Measurements from ENCODE around the gene COL21A1.
A peak's percentile ranks its signal among the peaks of the same experiment; 100 is the strongest.

COL21A1 gene

GRCh38 chr6:56176741-56177140 lies 70.6 kb downstream of the COL21A1 start:
- FAIRE-seq = no peak

GRCh38 chr6:56173228-56173627 lies 74.2 kb downstream of the COL21A1 start:
- FAIRE-seq = no peak

- FAIRE-seq = no peak
These were observed 75.2 kb downstream of the COL21A1 start for GRCh38 chr6:56172144-56172543.

GRCh38 chr6:56169366-56169765 lies 78.0 kb downstream of the COL21A1 start:
- no peak for FAIRE-seq

GRCh38 chr6:56168596-56168995 lies 78.8 kb downstream of the COL21A1 start:
- no peak for FAIRE-seq

- no peak for FAIRE-seq
These were observed 85.3 kb downstream of the COL21A1 start for GRCh38 chr6:56162081-56162480.

GRCh38 chr6:56160489-56160888 lies 86.9 kb downstream of the COL21A1 start:
- no peak for FAIRE-seq

GRCh38 chr6:56158571-56158970 lies 88.8 kb downstream of the COL21A1 start:
- FAIRE-seq = no peak

GRCh38 chr6:56156643-56157042 lies 90.7 kb downstream of the COL21A1 start:
- no peak for FAIRE-seq

GRCh38 chr6:56155634-56156141 lies 91.7 kb downstream of the COL21A1 start:
- no peak for FAIRE-seq

- FAIRE-seq = no peak
These were observed 93.3 kb downstream of the COL21A1 start for GRCh38 chr6:56154076-56154475.

- no peak for FAIRE-seq
These were observed 94.8 kb downstream of the COL21A1 start for GRCh38 chr6:56152611-56153010.

- no peak for FAIRE-seq
These were observed 95.7 kb downstream of the COL21A1 start for GRCh38 chr6:56151609-56152224.

GRCh38 chr6:56148488-56149186 lies 98.7 kb downstream of the COL21A1 start:
- FAIRE-seq = no peak

GRCh38 chr6:56147766-56148165 lies 99.6 kb downstream of the COL21A1 start:
- no peak for FAIRE-seq

- FAIRE-seq = no peak
These were observed 101.3 kb downstream of the COL21A1 start for GRCh38 chr6:56146086-56146485.

- no peak for FAIRE-seq
These were observed 101.8 kb downstream of the COL21A1 start for GRCh38 chr6:56145616-56146015.

GRCh38 chr6:56144538-56145324 lies 102.6 kb downstream of the COL21A1 start:
- FAIRE-seq = no peak

- FAIRE-seq = no peak
These were observed 103.6 kb downstream of the COL21A1 start for GRCh38 chr6:56143796-56144195.

- FAIRE-seq = no peak
These were observed 107.3 kb downstream of the COL21A1 start for GRCh38 chr6:56140090-56140489.

GRCh38 chr6:56115715-56116114 lies 131.7 kb downstream of the COL21A1 start:
- no peak for FAIRE-seq

GRCh38 chr6:56109149-56109548 lies 138.2 kb downstream of the COL21A1 start:
- peak; percentile 32 for FAIRE-seq

- FAIRE-seq = no peak
These were observed 141.1 kb downstream of the COL21A1 start for GRCh38 chr6:56106231-56106630.

- FAIRE-seq = no peak
These were observed 142.8 kb downstream of the COL21A1 start for GRCh38 chr6:56104591-56104990.

All from A204.1 (cell line).